ENCODE measurements around the gene FMO1.
A peak's percentile ranks its signal among the peaks of the same experiment; 100 is the strongest.
"Not testable (repeated sequence)": the region's sequence is repeated elsewhere in the genome, so short reads cannot be mapped to it uniquely, and the experiment has no call there.

The FMO1 gene

DNA sequence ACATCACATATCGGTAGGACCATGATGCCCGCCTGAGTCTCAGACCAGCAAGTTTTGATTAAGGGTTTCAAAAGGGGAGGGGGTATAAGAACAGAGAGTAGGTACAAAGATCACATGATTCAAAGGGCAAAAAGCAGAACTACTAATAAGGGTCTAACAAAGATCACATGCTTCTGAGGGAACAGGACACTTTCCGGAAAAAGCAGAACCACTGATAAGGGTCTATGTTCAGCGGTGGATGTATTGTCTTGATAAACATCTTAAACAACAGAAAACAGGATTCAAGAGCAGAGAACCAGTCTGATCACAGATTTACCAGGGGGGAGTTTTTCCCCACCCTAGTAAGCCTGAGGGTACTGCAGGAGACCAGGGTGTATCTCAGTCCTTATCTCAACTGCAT, 12.1 kb upstream of the FMO1 start:
- not testable (repeated sequence) for DNase-seq

DNA sequence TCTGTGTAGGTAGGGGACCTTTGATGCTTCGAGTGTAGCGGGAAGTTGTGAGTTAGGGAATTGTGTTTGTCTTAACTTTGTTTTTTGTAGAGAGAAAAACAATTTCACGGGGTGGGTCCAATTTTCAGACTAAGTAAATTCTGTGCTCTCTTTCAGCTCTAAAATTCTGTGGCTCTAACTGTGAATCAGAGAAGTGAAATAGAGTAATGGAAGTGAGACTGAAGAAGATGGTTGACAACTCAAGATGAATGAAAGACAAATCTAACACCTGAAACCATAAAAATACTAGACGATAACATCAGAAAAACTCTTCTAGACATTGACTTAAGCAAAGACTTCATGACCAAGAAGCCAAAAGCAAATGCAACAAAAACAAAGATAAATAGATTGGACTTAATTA, 4.4 kb upstream of the FMO1 start:
- no peak for DNase-seq

DNA sequence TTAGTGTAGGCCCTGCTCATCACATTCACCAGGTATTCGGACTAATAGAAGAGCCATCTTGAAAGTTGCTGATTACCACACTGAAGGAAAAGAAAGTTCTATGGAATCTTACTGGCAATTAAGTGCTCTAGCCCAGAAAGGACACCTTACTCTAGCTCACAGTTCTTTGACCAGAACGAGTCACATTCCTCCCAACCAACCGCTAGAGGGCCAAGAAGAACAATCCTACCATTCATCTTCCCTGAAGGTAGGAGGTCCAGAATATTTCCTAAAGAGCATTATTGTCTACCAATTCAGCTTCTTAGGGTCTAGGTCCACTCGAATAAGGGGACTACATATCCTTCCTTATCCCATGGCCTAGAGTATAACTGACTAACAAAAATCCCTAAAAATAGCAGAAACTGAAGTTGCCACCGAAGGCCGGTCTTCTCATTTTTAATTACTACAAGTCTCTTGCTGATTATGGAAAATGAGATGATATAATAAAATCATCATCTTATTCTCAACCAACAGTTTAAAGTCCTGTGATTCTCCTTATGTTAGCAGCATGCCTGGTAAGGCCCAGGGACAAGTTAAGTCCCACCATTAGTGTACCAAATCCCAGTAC, 2.7 kb upstream of the FMO1 start:
- peak in 1 of 2 experiments; percentile 19 for DNase-seq

DNA sequence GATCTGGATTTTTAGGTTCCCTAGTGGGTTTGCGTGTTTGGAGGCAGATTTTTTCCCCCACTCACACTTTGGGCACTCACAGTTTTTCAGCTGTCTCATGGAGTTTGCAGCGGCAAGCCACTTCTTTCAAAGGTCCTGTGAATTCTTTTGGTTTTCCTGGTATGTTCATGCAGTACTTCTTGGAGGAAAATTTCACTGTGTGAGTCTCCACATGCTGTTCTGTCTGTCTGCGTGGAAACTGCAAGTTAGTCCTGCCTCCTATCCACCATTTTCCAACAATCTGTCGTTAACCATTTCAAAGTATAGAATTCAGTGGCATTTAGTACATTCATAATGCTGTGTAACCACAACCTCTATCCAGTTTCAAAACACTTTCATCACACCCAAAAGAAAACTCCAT, 793 bp upstream of the FMO1 start:
- no peak for DNase-seq

DNA sequence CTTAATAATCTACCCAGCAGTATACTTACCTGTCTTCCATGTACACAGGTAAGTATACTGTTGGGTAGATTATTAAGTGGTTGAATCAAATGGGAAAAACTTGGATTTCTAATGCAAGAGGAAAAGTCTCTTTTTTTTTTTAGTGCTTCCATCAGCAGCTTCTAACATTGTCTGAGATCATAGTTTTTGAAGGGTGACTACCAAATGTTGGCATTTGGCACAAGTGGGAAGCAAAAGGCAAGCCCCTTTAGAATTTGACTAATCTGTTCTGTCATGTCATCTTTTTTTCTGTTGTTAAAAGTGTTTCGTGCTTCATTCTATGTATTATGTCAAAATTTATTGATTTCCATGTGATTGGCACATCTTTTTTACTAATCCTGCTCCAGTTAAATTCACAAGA, 547 bp downstream of the FMO1 start:
- DNase-seq, result no peak

DNA sequence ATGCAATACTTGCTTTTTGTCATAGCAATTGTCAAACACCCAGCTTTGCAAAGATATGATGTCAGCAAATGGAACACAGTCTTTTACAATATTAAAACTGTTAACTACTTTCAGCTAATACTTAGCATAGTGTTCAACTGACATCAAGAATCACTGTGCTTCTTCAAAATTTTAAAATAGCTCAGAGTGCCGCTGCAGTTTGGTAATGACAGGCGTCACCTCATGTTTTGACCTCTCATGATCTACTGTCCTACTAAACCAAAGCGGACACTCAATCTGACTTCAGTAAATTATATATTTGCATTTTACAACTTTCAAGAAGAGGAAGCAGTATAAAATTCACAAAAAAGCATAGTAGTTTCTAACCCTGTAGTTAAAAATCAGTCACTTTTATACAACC, 2.0 kb downstream of the FMO1 start:
- DNase-seq, result no peak

- DNase-seq, result peak; percentile 23 to 43
These were observed 3.0 kb downstream of the FMO1 start for GRCh38 chr1:171251042-171251951.

DNA sequence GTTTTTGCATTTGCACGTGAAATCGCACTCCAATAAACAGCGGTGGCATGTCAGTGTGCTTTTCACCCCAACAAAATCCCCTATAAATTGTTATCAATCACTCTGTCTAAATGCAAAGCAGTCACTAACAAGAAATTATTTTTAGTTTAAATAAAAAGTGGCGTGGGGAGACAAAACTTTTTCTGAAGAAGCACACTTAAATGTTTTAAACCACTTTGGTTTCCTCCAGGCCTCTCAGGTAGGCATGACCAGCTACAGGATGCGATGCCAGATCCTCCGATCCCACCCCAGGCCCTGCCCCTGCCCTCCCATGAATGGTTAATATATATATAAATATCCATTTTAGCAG, 3.6 kb downstream of the FMO1 start:
- no peak for DNase-seq

- DNase-seq, result no peak
These were observed 4.2 kb downstream of the FMO1 start for GRCh38 chr1:171252482-171252881.

- no peak for DNase-seq
These were observed 6.6 kb downstream of the FMO1 start for GRCh38 chr1:171254859-171255258.

- DNase-seq, result no peak
These were observed 8.8 kb downstream of the FMO1 start for GRCh38 chr1:171256940-171257606.

DNA sequence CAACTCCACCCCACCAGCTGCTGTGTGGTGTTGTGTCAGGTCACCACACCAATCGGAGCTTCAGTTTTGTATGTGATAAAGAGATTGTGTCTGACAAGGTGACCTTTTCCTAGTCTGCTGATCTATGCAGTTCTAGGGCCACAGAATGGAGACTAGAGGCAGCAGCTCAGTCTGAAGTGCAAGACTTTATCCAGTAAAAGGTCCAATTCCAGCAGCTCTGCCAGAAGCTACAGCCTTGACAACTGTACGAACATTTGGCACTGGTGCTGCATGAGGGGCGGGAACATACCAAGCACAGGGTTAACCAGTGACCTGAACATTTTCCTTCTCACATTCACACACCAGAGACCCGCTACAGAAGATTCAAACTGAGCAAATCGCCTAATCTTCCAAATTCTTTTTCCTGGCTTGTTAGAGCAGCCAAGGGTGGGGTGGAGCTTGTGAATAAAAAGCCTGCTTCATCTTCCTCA, 9.3 kb downstream of the FMO1 start:
- no peak for DNase-seq

DNA sequence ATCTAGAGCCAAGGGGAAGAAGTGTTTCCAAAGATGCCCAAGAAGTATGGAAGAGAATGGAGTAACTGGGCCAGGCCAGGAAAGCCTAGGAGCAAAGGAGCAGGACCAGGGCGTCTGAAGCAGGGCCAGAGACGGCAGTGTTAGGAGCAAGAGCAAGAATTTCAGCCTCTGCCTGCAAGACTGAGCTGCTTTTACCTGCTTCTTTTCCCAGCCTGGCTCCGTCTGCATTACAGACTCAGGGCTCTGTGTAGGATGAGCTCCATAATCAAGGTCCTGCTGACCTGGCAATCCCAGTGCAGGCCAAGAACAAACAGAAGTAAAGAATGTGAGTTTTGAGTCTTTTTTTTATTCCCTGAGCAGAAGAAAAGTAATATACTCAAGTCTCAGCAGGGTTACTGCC, 10.1 kb downstream of the FMO1 start:
- DNase-seq, result no peak

DNA sequence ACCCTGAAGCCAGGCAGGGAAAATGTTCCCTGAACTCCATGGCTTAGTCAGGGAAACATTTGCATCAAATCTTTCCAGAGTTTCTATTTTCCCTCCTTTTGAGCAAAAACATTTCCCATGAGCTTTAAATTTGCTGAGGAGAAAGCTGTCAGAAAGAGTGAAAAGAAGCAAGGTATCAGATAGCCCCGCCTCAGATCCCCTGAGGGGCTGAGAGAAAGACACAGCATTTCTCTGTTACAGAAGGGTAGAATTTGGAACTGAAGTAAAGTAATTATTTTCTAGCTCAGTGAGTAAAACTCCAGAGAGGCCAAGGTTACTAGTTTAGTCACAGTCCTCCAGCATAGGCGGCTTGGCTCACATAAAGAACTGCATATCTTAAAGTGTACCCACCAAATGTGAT, 10.6 kb downstream of the FMO1 start:
- no peak for DNase-seq

DNA sequence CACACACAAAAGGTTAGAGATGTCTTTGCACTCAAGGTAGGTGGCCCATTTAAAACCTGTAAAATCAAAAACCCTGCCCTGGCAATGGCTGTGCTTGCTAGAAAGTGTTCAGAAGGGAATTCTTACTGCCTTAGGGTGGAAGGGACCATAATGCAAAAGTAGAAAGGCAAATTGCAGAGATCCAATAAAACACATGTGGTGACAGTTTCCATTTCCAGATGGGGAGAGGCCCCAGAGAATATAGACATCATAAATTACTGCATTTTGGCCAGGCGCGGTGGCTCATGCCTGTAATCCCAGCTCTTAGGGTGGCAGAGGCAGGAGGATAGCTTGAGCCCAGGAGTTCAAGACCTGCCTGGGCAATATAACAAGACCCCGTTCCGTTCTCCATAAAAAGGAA, 13.0 kb downstream of the FMO1 start:
- no peak for DNase-seq

GRCh38 chr1:171263901-171264300, 15.6 kb downstream of the FMO1 start:
- DNase-seq, result no peak

GRCh38 chr1:171265686-171266085, 17.4 kb downstream of the FMO1 start:
- no peak for DNase-seq

GRCh38 chr1:171266930-171267329, 18.6 kb downstream of the FMO1 start:
- DNase-seq, result no peak

DNA sequence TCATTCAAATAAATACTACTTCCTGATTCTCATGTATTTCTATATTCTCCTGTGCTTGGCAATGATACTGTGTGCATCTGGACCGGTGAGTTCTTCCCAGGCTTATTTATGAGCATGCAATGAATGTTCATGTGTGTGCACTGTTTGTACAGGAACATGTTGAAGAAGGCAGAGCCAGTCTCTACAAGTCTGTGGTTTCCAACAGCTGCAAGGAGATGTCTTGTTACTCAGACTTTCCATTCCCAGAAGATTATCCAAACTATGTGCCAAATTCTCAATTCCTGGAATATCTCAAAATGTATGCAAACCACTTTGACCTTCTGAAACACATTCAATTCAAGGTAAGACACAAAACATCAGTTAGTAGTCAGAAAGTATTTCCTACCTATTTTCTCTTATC, 19.1 kb downstream of the FMO1 start:
- DNase-seq, result no peak

GRCh38 chr1:171270806-171271205, 22.5 kb downstream of the FMO1 start:
- DNase-seq, result no peak

GRCh38 chr1:171277534-171277933, 29.2 kb downstream of the FMO1 start:
- DNase-seq, result no peak

- no peak for DNase-seq
These were observed 30.9 kb downstream of the FMO1 start for GRCh38 chr1:171279234-171279633.

DNA sequence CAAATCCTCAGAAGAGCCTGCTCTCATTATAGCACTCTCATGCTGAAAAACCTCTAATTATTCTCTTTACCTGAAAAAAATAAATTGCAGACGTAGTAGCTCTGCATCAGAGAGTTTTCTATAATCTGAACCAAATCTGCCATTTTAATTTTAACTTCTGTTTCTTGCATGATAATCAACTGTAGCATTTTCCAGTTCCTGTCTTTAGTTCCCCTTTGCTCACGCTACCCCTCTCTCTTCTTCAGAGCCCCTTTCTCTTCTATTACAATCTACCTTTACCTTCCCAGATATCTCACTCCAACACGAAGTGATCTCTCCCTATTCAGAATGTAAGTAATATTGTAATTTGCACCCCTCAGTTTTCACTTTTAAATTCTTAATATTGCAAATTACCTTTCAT, 31.4 kb downstream of the FMO1 start:
- no peak for DNase-seq

GRCh38 chr1:171280599-171280998, 32.3 kb downstream of the FMO1 start:
- no peak for DNase-seq
